OCI-LY3 (cell line): ENCODE measurements around the gene ST14.

Experiments
- H2AFZ ChIP-seq: fragments of 200-600, 300-600 bp; shearing (Covaris generic); 2 replicates; pipeline ENCODE4 v1.6.0; 2014; ENCODE audit warnings: antibody characterized with exemption, low read depth, low read length
- H3K27ac ChIP-seq: fragments of 200-600, 300-600 bp; sonication (generic); 2 replicates; pipeline ENCODE4 v1.5.1; 2014; ENCODE audit warnings: mild to moderate bottlenecking, low read length, moderate library complexity, mixed read lengths
- H3K27me3 ChIP-seq: fragments of 200-600, 300-600 bp; sonication (generic); 2 replicates; pipeline ENCODE4 v1.6.1; 2014; ENCODE audit warnings: low read depth, low read length, mixed read lengths
- H3K36me3 ChIP-seq: fragments of 200-600, 300-600 bp; sonication (generic); replicated peaks from 2 replicates; pipeline ENCODE3; 2014; ENCODE audit warnings: low read depth, low read length, mixed read lengths
- H3K4me1 ChIP-seq: fragments of 300-600, 200-600 bp; sonication (generic); 2 replicates; pipeline ENCODE4 v1.6.1; 2014; ENCODE audit warnings: low read length, mixed read lengths
- H3K4me2 ChIP-seq: fragments of 200-600, 300-600 bp; sonication (generic); 2 replicates; pipeline ENCODE4 v1.6.1; 2014; ENCODE audit warnings: low read length, mixed read lengths
- H3K4me3 ChIP-seq: fragments of 300-600, 200-600 bp; sonication (generic); 2 replicates; pipeline ENCODE4 v1.5.1; 2014; ENCODE audit warnings: antibody characterized with exemption, mild to moderate bottlenecking, low read length, moderate library complexity
- H3K79me2 ChIP-seq: fragments of 300-600, 200-600 bp; shearing (Covaris generic); 2 replicates; pipeline ENCODE4 v1.6.1; 2014; ENCODE audit warnings: mild to moderate bottlenecking, low read length, mixed read lengths
- H3K9ac ChIP-seq: fragments of 300-600, 200-600 bp; shearing (Covaris generic); 2 replicates; pipeline ENCODE4 v1.6.0; 2014; ENCODE audit warnings: mild to moderate bottlenecking, low read length, moderate library complexity
- H3K9me3 ChIP-seq: fragments of 200-600, 300-600 bp; shearing (Covaris generic); 2 replicates; pipeline ENCODE4 v1.6.1; 2014; ENCODE audit warnings: low read length, mixed read lengths; ENCODE audit not compliant: insufficient read depth
- H4K20me1 ChIP-seq: fragments of 200-600, 300-600 bp; sonication (generic); 2 replicates; pipeline ENCODE4 v1.6.1; 2016; ENCODE audit warnings: low read length, mixed read lengths; ENCODE audit not compliant: insufficient read depth
- CTCF ChIP-seq: fragments of 200-600, 300-600 bp; sonication (generic); IDR thresholded peaks from 2 replicates; pipeline ENCODE4 v1.5.1; 2014; ENCODE audit warnings: antibody characterized with exemption, low read length, low read depth
- EZH2phosphoT487 ChIP-seq: fragments of 200-600 bp; shearing (Covaris generic); IDR thresholded peaks from 2 replicates; pipeline ENCODE4 v1.6.1; 2018; ENCODE audit warnings: antibody characterized with exemption, mixed run types, low read depth

The ST14 gene

DNA sequence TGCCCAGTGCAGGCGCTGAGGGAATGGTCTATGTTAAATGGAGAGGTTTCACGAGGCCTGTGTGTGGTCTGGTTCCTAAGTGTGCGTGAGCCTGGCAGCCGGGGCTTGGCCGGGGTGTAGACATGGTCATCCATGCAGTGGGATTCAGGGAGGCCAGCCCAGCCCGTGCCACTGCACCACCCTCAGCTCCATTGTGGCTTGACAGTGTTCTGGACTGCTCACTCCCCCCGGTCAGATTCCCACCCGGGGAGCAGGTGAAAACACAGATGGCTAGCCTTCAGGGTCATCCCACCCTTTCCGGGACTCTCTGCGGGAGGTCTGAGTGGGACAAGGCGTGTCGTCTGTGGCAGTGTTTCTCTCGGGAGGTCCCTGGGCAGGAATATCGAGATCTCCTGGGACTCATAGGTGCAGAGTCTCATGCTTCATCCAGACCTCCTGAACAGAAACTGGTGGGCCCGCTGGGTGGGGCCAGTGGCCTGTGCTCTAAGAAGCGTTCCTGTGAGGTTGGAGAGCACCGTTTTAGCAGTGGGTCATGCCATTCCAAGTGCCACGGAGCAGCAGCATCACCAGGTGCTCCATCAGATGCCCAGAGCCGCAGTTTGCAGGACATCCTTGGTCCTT is 52.3 kb downstream of the ST14 start:
- no peak overlapping the region for H2AFZ ChIP-seq
- H3K9ac ChIP-seq: no peak overlapping the region
- H4K20me1 ChIP-seq: peaks cover 14% of the 10 kb centered on the region
- peaks cover 23% of the 10 kb centered on the region for H3K36me3 ChIP-seq
- H3K79me2 ChIP-seq: no peaks in the 10 kb centered on the region
- H3K27me3 ChIP-seq: no peaks in the 10 kb centered on the region
- no peak overlapping the region for H3K4me3 ChIP-seq
- H3K4me1 ChIP-seq: peaks cover 9% of the 10 kb centered on the region; the same call in 1 of the 2 replicates
- H3K4me2 ChIP-seq: no peak overlapping the region
- TF ChIP-seq CTCF: no peak
- TF ChIP-seq EZH2phosphoT487: no peak
- H3K9me3 ChIP-seq: no peaks in the 10 kb centered on the region
- H3K27ac ChIP-seq: no peak overlapping the region

- Histone ChIP-seq H2AFZ (no peak overlapping the region), H3K4me1 (peaks cover 8% of the 10 kb centered on the region; the same call in 1 of the 2 replicates), H3K36me3 (peaks cover 23% of the 10 kb centered on the region), H3K4me3 (no peak overlapping the region), H3K9me3 (no peaks in the 10 kb centered on the region), H3K4me2 (peak overlapping the region; percentile 26; the same call in 1 of the 2 replicates), H4K20me1 (peaks cover 14% of the 10 kb centered on the region), H3K9ac (no peak overlapping the region), H3K27ac (no peak overlapping the region), H3K27me3 (no peaks in the 10 kb centered on the region), H3K79me2 (no peaks in the 10 kb centered on the region)
- no peak for TF ChIP-seq EZH2phosphoT487
- no peak for TF ChIP-seq CTCF
These were observed 52.9 kb downstream of the ST14 start for GRCh38 chr11:130212431-130212961.

DNA sequence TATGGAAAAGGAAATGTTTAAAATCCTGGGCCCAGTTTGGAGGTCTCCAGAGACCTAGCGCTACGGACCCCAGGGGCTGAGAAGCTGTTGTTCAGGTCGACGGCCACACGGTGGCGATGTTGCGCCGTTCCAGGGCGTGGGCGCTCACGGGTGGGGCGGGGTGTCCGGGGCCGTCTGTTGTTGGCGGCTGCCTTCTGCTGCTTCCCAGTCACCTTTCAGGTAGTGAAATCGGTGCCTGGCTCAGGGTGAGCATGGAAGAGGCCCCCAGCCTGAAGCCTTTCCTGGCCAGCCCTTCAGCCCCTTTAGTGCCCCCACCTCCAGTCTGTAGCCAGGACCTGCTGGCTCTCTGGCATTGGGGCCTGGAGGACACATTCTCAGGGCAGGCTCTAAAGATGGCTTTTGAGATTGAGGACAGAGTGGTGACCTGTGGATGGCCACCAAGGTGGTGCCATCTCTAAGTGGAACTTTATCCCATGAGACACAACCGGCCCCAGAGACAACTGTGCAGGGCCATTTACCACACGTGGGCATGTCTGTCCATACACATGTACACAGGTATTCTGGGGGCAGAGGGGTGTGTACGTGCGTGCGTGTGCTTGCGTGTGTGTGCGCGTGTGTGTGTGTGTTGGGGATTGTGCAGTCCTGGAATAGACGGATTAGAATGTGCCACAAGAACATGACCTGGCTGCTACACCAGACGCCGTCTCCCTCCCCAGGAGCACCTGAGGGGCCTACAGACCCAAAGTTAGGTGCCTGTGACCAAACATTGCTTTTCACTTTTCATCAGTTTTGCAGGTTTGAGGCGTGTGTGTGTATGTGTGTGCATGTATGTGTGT is 53.8 kb downstream of the ST14 start:
- Histone ChIP-seq H3K4me2 (peak overlapping the region; percentile 37), H3K27ac (no peak overlapping the region), H3K36me3 (peaks cover 19% of the 10 kb centered on the region), H3K9ac (no peak overlapping the region), H4K20me1 (peaks cover 14% of the 10 kb centered on the region), H3K27me3 (no peaks in the 10 kb centered on the region), H3K79me2 (no peaks in the 10 kb centered on the region), H2AFZ (no peak overlapping the region), H3K4me3 (no peak overlapping the region), H3K9me3 (no peaks in the 10 kb centered on the region), H3K4me1 (peaks cover 8% of the 10 kb centered on the region; the same call in 1 of the 2 replicates)
- peak; percentile 96 for TF ChIP-seq CTCF
- TF ChIP-seq EZH2phosphoT487: no peak

DNA sequence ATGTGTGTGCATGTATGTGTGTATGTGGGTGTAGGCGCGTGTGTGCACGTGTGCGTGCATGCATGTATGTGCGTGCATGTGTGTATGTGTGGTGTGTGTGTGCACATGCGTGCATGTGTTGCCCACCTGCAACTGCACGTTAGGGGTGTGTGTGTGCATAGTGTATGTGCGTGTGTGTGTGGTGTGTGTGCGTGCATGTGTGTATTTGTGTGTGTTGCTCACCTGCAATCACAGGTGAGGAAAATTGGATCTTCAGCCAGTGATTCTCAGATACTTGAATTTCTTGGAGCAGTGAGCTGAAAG is 54.3 kb downstream of the ST14 start:
- Histone ChIP-seq H3K4me2 (no peak overlapping the region), H3K36me3 (peaks cover 14% of the 10 kb centered on the region), H4K20me1 (peaks cover 14% of the 10 kb centered on the region), H3K9ac (no peak overlapping the region), H3K4me1 (peaks cover 8% of the 10 kb centered on the region; the same call in 1 of the 2 replicates), H2AFZ (no peak overlapping the region), H3K27me3 (no peaks in the 10 kb centered on the region), H3K27ac (no peak overlapping the region), H3K9me3 (no peaks in the 10 kb centered on the region), H3K79me2 (no peaks in the 10 kb centered on the region), H3K4me3 (no peak overlapping the region)
- no peak for TF ChIP-seq EZH2phosphoT487
- TF ChIP-seq CTCF: no peak
